ENCODE results near the gene EEF1A2. TPM values are rescaled to one million over a fixed set of nuclear protein-coding genes. Genes with fewer than 3 reads are reported as not detected.

The EEF1A2 gene
- total RNA-seq, 6 experiments from 2014 or later = 0.22 to 153 (median 1.0) TPM

DNA sequence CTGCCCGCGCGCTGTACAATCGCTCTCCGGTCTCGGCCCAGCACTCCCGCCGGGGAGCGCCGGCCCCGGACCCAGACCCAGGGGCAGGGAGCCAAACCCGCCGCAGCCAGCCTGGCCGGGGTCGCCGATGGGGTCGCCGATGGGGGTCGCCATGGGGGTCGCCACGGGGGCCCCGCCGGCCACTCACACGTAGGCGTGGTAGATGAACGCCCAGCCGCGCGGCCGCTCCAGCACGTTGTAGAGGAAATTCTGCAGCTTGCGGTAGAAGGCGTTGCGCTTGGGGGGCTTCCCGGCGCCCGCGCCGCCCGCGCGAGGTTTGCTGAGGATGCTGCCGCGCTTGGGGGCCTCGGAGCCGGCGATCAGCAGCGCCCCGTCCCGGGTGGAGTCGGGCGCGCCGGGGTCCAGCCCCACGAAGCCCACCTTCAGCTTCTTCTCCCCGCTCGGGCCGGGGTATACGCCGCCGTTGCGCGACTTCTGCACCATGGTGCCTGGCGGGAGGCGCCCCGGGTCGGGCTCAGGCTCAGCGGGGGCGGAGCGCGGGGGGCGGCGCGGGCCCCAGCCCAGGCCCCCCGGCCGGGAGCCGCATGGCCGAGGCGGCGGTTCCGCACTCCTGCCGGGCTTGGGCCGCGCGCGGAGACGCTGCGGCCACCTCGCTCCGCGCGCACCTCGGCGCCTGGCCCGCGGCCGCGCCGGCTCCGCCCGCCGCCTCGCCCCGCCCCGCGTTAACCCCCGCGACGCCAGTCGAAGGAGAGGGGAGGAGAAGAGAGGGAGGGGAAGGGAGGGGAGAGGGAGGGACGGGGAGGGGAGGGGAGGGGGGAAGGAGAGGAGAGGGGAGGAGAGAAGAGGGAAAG is 26.7 kb downstream of the EEF1A2 start, which contains the start of gene KCNQ2:
TSS of gene KCNQ2 (minus strand) at position 675 of the 851 bp plus-strand sequence. CDS start at position 483, 192 bp downstream.
- intact Hi-C loops (cut with DNase I) = no loop called here

DNA sequence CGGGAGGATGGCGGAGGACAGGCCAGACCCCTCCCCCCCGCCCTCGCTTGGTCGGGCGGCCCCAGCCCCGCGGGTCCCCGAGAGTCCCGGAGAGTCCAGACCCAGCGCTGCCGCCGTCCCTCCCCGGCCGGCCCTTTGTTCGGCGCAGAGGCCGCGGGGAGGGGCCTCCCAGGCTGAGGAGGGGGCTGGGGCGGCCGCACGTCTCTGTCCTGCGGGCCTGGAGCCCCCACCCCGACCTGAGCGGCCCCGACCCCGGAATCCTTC is 27.2 kb downstream of the EEF1A2 start:
- H3K9me3 ChIP-seq = no peaks in the 10 kb centered on the region
- intact Hi-C loops (cut with DNase I) = no loop called here
- WGBS (ENCODE audit: insufficient coverage, low coverage, low lambda C conversion rate, missing lambda C conversion rate) = no CpG with 5 or more reads among the region's 27 CpGs
- H3K27ac ChIP-seq = no peak overlapping the region
- TF ChIP-seq POLR2A (IDR thresholded peaks at IDR 0.05) (no peak), CTCF (IDR thresholded peaks at IDR 0.05) (no peak)
- no peaks in the 10 kb centered on the region for H3K36me3 ChIP-seq
- DNase-seq (no peak), ATAC-seq (no peak)
- H3K27me3 ChIP-seq = peaks cover 0 to 22% of the 10 kb centered on the region in 2 donors
- peaks cover 0 to 4% (median 0%) of the 10 kb centered on the region in 4 donors for H3K4me1 ChIP-seq
- H3K4me3 ChIP-seq = no peak overlapping the region

More for the DNA sequence above, 26.7 kb downstream of the EEF1A2 start, which contains the start of gene KCNQ2:
- peaks cover 0 to 22% of the 10 kb centered on the region in 2 donors for H3K27me3 ChIP-seq
- ATAC-seq (no peak), DNase-seq (no peak)
- no peaks in the 10 kb centered on the region for H3K36me3 ChIP-seq
- no peak within 1 kb of the TSS for H3K4me3 ChIP-seq
- H3K9me3 ChIP-seq = no peaks in the 10 kb centered on the region
- peaks cover 0 to 4% (median 0%) of the 10 kb centered on the region in 4 donors for H3K4me1 ChIP-seq
- 0% methylated on average over 23 of the region's 111 CpGs for WGBS (ENCODE audit: insufficient coverage, low coverage, low lambda C conversion rate, missing lambda C conversion rate)
- no peak within 1 kb of the TSS for H3K27ac ChIP-seq
- no peak for TF ChIP-seq CTCF (IDR thresholded peaks at IDR 0.05)

DNA sequence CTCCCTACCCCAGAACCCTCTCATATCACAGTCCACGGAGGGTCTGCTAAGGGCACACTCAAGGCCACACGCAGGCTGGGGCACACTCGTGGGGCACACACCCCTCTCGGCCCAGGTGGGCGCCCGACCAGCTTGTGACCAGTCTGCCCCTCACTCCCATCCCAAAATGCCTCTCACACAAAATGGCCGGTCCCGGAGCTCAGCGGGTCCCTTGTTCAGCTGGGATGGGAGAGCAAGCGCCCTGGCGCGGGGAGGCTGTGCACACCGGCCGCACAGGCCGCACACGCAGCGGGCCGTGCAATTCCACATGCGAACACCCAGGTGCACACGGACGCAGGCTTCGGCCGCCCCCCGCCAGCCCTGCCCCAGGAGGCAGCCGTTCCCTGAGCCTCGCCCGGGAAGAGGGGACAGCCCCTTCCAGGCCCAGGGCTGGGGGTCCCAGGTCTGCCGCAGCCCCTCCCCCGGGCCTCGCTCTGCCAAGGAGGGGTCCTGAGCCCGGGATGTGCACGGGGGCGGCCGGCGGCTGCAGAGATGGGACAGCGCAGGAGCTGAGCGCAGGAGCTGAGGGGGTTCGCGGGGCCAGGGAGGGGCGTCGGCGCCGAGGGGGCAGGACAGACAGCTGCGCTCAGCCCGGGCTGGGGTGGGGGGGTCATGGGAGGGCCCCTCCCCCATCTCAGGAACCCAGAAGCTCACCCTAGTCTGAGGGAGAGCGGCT is 27.7 kb downstream of the EEF1A2 start:
- no peaks in the 10 kb centered on the region for H3K36me3 ChIP-seq
- no peak for DNase-seq
- peaks cover 0 to 4% (median 0%) of the 10 kb centered on the region in 4 donors for H3K4me1 ChIP-seq
- no CpG with 5 or more reads among the region's 46 CpGs for WGBS (ENCODE audit: insufficient coverage, low coverage, low lambda C conversion rate, missing lambda C conversion rate)
- H3K27me3 ChIP-seq = peaks cover 0 to 22% of the 10 kb centered on the region in 2 donors
- no peak overlapping the region for H3K27ac ChIP-seq
- intact Hi-C loops (cut with DNase I) = no loop called here
- no peak overlapping the region for H3K4me3 ChIP-seq
- ATAC-seq = peak in 1 of 4 donors; percentile 19
- H3K9me3 ChIP-seq = no peaks in the 10 kb centered on the region
- no peak for TF ChIP-seq POLR2A (IDR thresholded peaks at IDR 0.05)
- TF ChIP-seq CTCF (IDR thresholded peaks at IDR 0.05) = no peak

GRCh38 chr20:63470410-63470809 is 28.5 kb downstream of the EEF1A2 start:
- Histone ChIP-seq H3K4me3 (no peak overlapping the region), H3K36me3 (no peaks in the 10 kb centered on the region), H3K27ac (no peak overlapping the region), H3K27me3 (peaks cover 0 to 17% of the 10 kb centered on the region in 2 donors), H3K4me1 (peaks cover 0 to 4% (median 0%) of the 10 kb centered on the region in 4 donors), H3K9me3 (no peaks in the 10 kb centered on the region)
- 50% methylated on average over 2 of the region's 10 CpGs for WGBS (ENCODE audit: insufficient coverage, low coverage, low lambda C conversion rate, missing lambda C conversion rate)
- ATAC-seq (no peak), DNase-seq (no peak)
- intact Hi-C loops (cut with DNase I) = no loop called here
- TF ChIP-seq CTCF (IDR thresholded peaks at IDR 0.05) (no peak), POLR2A (IDR thresholded peaks at IDR 0.05) (no peak)

Data from right lobe of liver (tissue), 6 donors.